Endothelial cell of hepatic sinusoid (primary cell): ENCODE data around the gene CALML3.

Experiments used
- in situ Hi-C: cut with HindIII; loops from 2 replicates; pipeline ENCODE4 v1.10.0; 2017; ENCODE audit warnings: low sequenced_read_pairs

The CALML3 gene

GRCh38 chr10:5490698-5491464, 33.9 kb upstream of the CALML3 start:
- in situ Hi-C loops: loop anchor here (25.0 kb wide), 1 partner anchor 104 kb away; no protein-coding TSS in a partner anchor

DNA sequence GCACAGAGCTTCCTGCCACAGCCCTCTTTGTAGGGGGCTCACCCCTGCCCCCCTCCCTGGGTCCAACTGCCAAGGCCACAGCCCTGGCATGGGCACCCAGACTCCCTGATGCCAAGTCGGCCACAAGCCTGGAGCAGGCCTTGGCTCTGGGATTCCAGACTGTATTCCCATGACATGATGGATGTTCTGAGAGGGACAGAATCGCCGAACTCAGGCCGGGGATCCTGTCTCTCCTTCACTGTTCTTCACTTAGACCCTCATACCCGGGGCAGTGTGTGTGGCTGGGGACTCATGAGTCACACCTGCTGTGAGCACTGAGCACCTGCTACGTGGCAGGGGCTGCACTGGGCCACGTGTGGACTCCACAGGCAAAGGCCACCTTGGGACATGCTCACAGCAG, 33.3 kb upstream of the CALML3 start:
- in situ Hi-C loops: loop anchor here (25.0 kb wide), 1 partner anchor 104 kb away; no protein-coding TSS in a partner anchor

GRCh38 chr10:5492322-5492855, 32.4 kb upstream of the CALML3 start:
- in situ Hi-C loops: loop anchor here (25.0 kb wide), 1 partner anchor 105 kb away; no protein-coding TSS in a partner anchor

- in situ Hi-C loops: loop anchor here (25.0 kb wide), 1 partner anchor 106 kb away; no protein-coding TSS in a partner anchor
These were observed 31.7 kb upstream of the CALML3 start for GRCh38 chr10:5492929-5493576.

GRCh38 chr10:5493691-5494090, 31.1 kb upstream of the CALML3 start:
- in situ Hi-C loops: loop anchor here (25.0 kb wide), 1 partner anchor 106 kb away; no protein-coding TSS in a partner anchor

DNA sequence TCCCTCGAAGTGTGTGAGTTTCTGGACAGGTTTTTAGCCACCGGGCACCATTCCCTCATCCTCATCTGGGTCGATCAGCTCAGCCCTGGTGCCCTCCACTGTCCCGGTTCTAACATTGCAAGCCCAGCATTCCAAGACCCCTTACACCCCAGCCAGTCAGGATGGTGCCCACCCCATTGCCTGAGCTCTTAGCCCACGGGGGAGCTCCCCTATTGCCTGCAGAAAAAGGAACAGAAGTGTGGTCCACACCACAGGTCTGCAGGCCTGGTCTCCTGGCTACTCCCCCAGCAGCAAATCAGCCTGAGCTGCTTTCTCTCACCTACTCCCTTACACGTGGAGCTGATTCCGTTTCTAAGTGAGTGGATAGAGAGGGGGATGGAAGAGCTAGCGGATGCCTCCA, 30.1 kb upstream of the CALML3 start:
- in situ Hi-C loops: loop anchor here (25.0 kb wide), 1 partner anchor 107 kb away; no protein-coding TSS in a partner anchor

DNA sequence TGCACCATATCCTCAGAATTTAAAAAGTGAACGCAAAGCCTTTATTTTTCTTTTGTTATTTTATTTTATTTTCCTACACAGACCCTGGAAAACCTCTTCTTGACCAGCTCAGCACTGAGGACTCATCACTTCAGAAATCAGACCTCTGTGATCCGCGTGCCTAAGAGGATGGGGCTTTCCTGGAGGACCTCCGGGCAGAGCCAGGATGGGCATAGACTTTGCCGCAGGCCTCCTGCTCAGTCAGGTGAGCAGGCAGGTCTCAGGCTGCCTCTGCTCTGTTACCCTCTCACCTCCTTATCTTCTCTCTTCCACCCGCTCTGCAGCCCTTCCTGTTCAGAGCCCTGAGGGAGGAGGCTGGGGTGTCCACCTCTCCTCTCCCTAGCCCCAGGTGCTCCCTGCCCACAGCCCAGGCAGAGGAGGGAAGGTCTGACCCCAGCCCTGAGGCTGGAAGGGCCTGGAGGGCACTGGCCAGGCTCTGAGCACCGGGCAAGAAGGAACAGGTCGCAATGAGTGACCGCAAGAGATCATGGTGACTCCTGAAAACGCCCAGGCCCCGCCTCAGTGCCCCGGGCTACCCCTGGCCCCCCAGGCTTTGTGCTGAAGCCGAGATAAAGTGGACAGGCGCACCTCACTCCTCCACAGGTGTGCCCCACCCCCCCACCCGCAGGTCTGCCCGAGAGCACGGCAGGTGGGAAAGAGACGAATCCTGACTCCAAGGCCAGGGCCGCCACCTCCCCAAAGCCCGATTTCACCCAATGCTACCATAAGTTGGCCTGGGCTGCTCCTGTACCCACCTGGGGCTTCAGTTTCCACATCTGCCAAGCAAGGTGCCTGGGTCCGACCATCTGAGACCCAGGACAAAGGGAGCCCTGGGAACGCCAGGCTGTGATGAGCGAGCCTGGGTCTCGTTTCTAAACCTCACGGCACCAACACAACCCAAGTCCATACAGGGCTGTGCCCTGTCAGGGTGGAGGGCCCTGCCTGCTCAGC, 28.2 kb upstream of the CALML3 start:
- in situ Hi-C loops: loop anchor here (25.0 kb wide), 1 partner anchor 109 kb away; no protein-coding TSS in a partner anchor

- in situ Hi-C loops: loop anchor here (25.0 kb wide), 1 partner anchor 110 kb away; no protein-coding TSS in a partner anchor
These were observed 27.5 kb upstream of the CALML3 start for GRCh38 chr10:5497289-5497688.

DNA sequence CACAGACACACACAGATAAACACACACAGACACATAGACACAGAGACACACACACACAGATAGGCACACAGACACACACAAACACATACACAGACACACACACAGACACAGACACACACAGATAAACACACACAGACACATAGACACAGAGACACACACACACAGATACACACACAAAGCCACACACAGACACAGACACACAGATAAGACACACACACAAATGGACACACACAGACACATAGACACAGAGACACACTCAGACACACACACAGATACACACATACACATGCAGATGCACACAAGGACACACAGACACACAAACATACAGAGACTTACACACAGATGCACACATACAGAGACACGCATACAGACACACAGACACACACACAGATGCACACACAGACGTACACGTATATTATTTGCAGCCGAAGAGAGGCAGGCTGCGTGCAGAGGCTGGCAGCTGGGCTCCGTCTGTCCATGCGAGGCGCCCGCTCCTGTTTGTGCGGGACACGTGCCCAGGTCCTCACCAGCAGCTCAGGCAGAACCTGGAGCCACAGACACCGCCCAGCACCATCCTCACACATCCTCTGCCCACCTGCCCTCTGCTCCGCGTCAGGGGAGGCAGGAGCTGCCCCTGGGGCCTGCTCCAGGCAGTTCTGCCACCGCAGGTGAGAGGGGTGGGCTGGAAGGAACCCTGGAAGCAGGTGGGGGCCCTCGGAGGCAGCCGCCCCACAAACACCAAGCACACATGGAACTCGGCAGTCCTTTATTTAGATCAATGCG, 26.6 kb upstream of the CALML3 start:
- in situ Hi-C loops: loop anchor here (25.0 kb wide), 1 partner anchor 111 kb away; no protein-coding TSS in a partner anchor

DNA sequence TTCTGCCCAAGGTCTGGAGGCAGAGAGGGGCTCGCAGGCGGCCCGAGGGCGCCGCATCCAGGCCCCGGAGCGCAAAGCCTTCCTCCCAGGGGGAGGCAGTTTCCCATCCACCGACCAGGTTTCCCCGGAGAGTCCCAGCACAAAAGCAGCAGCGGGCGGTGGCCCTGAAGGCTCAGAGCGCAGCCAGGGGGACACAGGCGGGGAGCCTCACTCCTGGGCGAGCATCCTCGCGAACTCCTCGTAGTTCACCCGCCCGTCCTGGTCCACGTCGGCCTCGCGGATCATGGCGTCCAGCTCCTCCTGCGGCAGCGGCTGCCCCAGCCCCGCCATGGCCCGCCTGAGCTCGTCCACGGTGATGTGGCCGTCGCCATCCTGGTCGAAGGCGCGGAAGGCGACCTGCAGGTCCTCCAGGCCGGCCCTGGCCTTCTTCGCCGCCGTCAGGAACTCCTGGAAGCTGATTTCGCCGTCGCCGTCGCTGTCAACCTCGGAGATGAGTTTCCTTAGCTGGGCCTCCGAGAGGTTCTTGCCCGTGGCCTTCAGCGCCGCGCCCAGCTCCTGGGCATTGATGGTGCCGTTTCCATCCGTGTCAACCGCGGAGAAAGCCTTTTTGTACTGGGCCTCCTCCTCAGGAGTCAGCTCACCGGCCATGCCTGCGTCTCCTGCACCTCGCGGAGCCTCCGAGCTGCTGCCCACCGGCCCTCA, 25.8 kb upstream of the CALML3 start:
- in situ Hi-C loops: loop anchor here (25.0 kb wide), 1 partner anchor 112 kb away; no protein-coding TSS in a partner anchor

DNA sequence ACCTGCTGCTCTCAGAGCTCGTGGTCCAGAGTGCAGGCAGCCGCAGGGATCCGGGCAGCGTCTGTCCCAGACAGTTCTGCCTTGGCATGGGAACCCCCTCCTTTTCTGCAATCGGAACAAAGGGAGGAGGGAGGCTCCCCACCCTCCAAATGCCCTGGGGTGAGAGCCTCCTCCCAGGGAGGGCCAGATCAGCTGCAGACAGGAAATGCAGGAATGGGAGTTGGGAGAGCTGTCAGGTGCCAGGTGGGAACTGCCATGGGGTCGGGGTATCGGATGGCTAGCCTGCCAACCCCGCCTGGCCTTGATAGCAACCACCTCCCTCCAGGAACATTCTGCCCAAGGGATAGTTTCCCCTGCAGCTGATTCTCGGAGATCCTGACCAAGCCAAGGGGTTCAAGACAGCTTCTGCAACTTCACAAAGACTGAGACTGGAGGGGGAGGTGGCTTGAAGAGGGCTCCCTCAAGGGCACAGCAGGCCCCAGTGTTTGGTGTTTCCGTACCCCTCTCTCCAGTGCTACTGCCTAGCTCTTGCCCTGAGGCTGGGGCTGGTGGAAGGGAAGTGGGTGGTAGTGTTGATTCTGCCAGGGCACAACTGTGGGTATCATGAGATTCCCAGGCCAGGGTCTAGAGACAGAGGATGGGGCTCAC, 25.1 kb upstream of the CALML3 start, which contains the start of gene CALML5:
Gene CALML5 (minus strand): TSS at position 78 of the 648 bp plus-strand sequence. CDS start 132 bp downstream, outside the sequence.
- in situ Hi-C loops: loop anchor here (5.0 to 25.0 kb wide), 2 partner anchors 53 to 112 kb away; no protein-coding TSS in a partner anchor

GRCh38 chr10:5500162-5500670, 24.5 kb upstream of the CALML3 start:
- in situ Hi-C loops: loop anchor here (5.0 kb wide), 1 partner anchor 52 kb away; no protein-coding TSS in a partner anchor

DNA sequence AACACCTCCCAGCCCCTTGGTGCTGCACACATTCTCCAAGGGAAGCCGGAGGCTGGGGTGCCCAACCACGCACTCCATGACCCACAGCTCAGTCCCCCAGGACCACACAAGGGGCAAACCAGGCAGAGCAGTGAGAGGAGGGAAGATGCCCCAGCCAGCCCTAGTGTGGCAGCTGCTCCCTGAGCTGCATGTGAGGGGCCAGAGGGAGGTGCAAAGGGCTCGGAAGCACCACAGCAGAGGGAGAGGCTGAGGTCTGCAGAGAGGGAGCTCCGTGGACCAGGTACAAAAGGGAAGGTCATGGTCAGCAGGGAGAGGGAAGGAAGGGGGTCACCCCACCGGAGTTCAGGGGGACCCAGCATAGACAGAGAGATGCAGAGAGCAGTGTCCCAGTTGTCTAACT, 23.9 kb upstream of the CALML3 start:
- in situ Hi-C loops: loop anchor here (5.0 kb wide), 1 partner anchor 51 kb away; no protein-coding TSS in a partner anchor

GRCh38 chr10:5502061-5502521, 22.7 kb upstream of the CALML3 start:
- in situ Hi-C loops: loop anchor here (5.0 kb wide), 1 partner anchor 50 kb away; no protein-coding TSS in a partner anchor

GRCh38 chr10:5502571-5503476, 21.9 kb upstream of the CALML3 start:
- in situ Hi-C loops: loop anchor here (5.0 kb wide), 1 partner anchor 49 kb away; no protein-coding TSS in a partner anchor

- in situ Hi-C loops: loop anchor here (5.0 kb wide), 1 partner anchor 49 kb away; no protein-coding TSS in a partner anchor
These were observed 21.3 kb upstream of the CALML3 start for GRCh38 chr10:5503477-5503835.
